SK-N-SH (cell line): Measurements from ENCODE around the gene COL6A6. TPM values are rescaled to one million over a fixed set of nuclear protein-coding genes. Genes with fewer than 3 reads are reported as not detected.

ENCODE experiments used
- CTCF ChIA-PET: fragments of 300-600, 350-600 bp; formaldehyde crosslinking; extraction: SDS; loops from one replicate; lab custom pipeline; 2021; lab: Yijun Ruan, JAX
- POLR2A ChIA-PET: fragments of 350-600 bp; sonication (Branson Sonifier 250); formaldehyde crosslinking; extraction: SDS; loops from one replicate; lab custom pipeline; 2020; ENCODE audit warnings: antibody characterized with exemption, inconsistent platforms; lab: Yijun Ruan, JAX
- DNase-seq: peaks from one replicate; pipeline ENCODE4 v3.0.0; 2012
- H2AFZ ChIP-seq: fragments of 200-600 bp; sonication (generic); 2 replicates; pipeline ENCODE4 v1.8.1; 2016; ENCODE audit warnings: antibody characterized with exemption, mild to moderate bottlenecking, low read depth
- H3F3A ChIP-seq: fragments of 200-600 bp; sonication (generic); replicated peaks from 2 replicates; pipeline ENCODE3; 2016; ENCODE audit warnings: antibody characterized with exemption, mild to moderate bottlenecking; ENCODE audit not compliant: insufficient read depth
- H3K27ac ChIP-seq, 2 experiments: fragments of 200-500 bp in 1 of 2; fragments of 200-600 bp in 1 of 2; sonication (Bioruptor generic) in 1 of 2; sonication (generic), shearing (Covaris generic) in 1 of 2; 2 replicates each; pipeline versions ENCODE4 v1.5.1 to v1.6.1; 2014 to 2016; ENCODE audit warnings: low read depth in 2 of 2, inconsistent platforms in 1 of 2, low read length in 1 of 2, mild to moderate bottlenecking in 1 of 2, mixed read lengths in 1 of 2
- H3K27me3 ChIP-seq: fragments of 200-600 bp; sonication (generic), shearing (Covaris generic); 2 replicates; pipeline ENCODE4 v1.6.1; 2016; ENCODE audit warnings: mixed run types; ENCODE audit not compliant: insufficient read depth
- H3K36me3 ChIP-seq, 2 experiments: fragments of 200-500 bp in 1 of 2; fragments of 200-600 bp in 1 of 2; sonication (Bioruptor generic) in 1 of 2; sonication (generic) in 1 of 2; replicated peaks in 1 of 2; 2 replicates each; pipeline versions ENCODE3 to v1.5.1; 2014 to 2016; ENCODE audit warnings: low read length in 1 of 2, mild to moderate bottlenecking in 1 of 2; ENCODE audit not compliant: insufficient read depth in 2 of 2, control insufficient read depth in 1 of 2
- H3K4me1 ChIP-seq, 2 experiments: fragments of 200-500 bp in 1 of 2; fragments of 200-600 bp in 1 of 2; sonication (Bioruptor generic) in 1 of 2; sonication (generic), shearing (Covaris generic) in 1 of 2; 2 replicates each; pipeline versions ENCODE4 v1.5.1 to v1.6.1; 2014 to 2016; ENCODE audit warnings: low read depth in 1 of 2, low read length in 1 of 2, mixed run types in 1 of 2; ENCODE audit not compliant: insufficient read depth in 2 of 2, control insufficient read depth in 1 of 2
- H3K4me2 ChIP-seq: fragments of 200-600 bp; sonication (generic), shearing (Covaris generic); 2 replicates; pipeline ENCODE4 v1.6.1; 2017; ENCODE audit warnings: mixed run types
- H3K4me3 ChIP-seq, 2 experiments: fragments of 200-500 bp in 1 of 2; fragments of 200-600 bp in 1 of 2; sonication (Bioruptor generic) in 1 of 2; sonication (generic), shearing (Covaris generic) in 1 of 2; 2 replicates each; pipeline versions ENCODE4 v1.5.1 to v1.8.1; 2014 to 2016; ENCODE audit warnings: low read depth in 2 of 2, inconsistent platforms in 1 of 2, low read length in 1 of 2, mild to moderate bottlenecking in 1 of 2, mixed read lengths in 1 of 2, moderate library complexity in 1 of 2
- H3K79me2 ChIP-seq: fragments of 200-600 bp; sonication (generic); 2 replicates; pipeline ENCODE4 v1.8.1; 2017; ENCODE audit warnings: mild to moderate bottlenecking; ENCODE audit not compliant: insufficient read depth
- H3K9ac ChIP-seq: fragments of 200-600 bp; sonication (generic); 2 replicates; pipeline ENCODE4 v1.6.1; 2017; ENCODE audit warnings: mixed run types
- H3K9me2 ChIP-seq: fragments of 200-600 bp; sonication (generic); 2 replicates; pipeline ENCODE4 v1.6.1; 2017; ENCODE audit warnings: mixed run types
- H3K9me3 ChIP-seq: fragments of 200-600 bp; sonication (generic); 2 replicates; pipeline ENCODE4 v1.6.1; 2017; ENCODE audit warnings: mixed run types, mild to moderate bottlenecking, moderate library complexity
- H4K20me1 ChIP-seq: fragments of 200-600 bp; sonication (generic); 2 replicates; pipeline ENCODE4 v1.6.1; 2017; ENCODE audit warnings: mild to moderate bottlenecking, mixed run types; ENCODE audit not compliant: insufficient read depth
- GATA2 ChIP-seq: sonication (generic); formaldehyde crosslinking; IDR thresholded peaks from 2 replicates; pipeline ENCODE4 v1.5.0; 2020; ENCODE audit warnings: mild to moderate bottlenecking, missing genetic modification reagents
- JUND ChIP-seq: IDR thresholded peaks from 2 replicates; pipeline ENCODE4 v1.4.0; 2012
- PBX3 ChIP-seq: IDR thresholded peaks from 2 replicates; pipeline ENCODE4; 2012
- RAD21 ChIP-seq: IDR thresholded peaks from 2 replicates; pipeline ENCODE4 v1.6.1; 2012; ENCODE audit warnings: mild to moderate bottlenecking, low read length
- REST ChIP-seq: IDR thresholded peaks from 2 replicates; pipeline ENCODE4 v1.6.1; 2012; ENCODE audit warnings: mild to moderate bottlenecking, low read depth, low read length, moderate library complexity
- RFX5 ChIP-seq: IDR thresholded peaks from 2 replicates; pipeline ENCODE4 v1.6.1; 2012; ENCODE audit warnings: mild to moderate bottlenecking, improper control_type of control experiment, low read length
- WGBS: methylation state at CpG from one replicate; pipeline ENCODE4 v1.1.6; 2017; ENCODE audit warnings: low lambda C conversion rate; 5-methylcytosine and 5-hydroxymethylcytosine counted together
- polyA plus RNA-seq, 3 experiments: library from polyadenylated mRNA; depleted of rRNA; stranded (reverse); fragments of >200 nt; gene quantifications; 2 replicates each; pipeline ENCODE4 v1.2.3, GENCODE V29; 2012

COL6A6 gene
- polyA plus RNA-seq, 1 of the 3 experiments (the other 2 are of a cell fraction), result not detected

GRCh38 chr3:130557336-130558035 is 40.5 kb downstream of the COL6A6 start:
- CTCF ChIA-PET, result interaction anchor here (1.0 to 1.5 kb wide), 2 partner anchors 18 to 282 kb away, joined by 3 to 4 read pairs; no protein-coding TSS in a partner anchor
- WGBS, result 64% methylated on average over 3 of the region's 3 CpGs

GRCh38 chr3:130558366-130558765 is 41.4 kb downstream of the COL6A6 start:
- no peaks in the 10 kb centered on the region for H4K20me1 ChIP-seq
- CTCF ChIA-PET, result interaction anchor here (1.5 kb wide), 1 partner anchor 19 kb away, joined by 4 read pairs; no protein-coding TSS in a partner anchor

More at GRCh38 chr3:130557336-130558035, 40.5 kb downstream of the COL6A6 start:
- H3K4me3 ChIP-seq, result no peak overlapping the region
- no peaks in the 10 kb centered on the region for H3K27me3 ChIP-seq
- no peaks in the 10 kb centered on the region for H3F3A ChIP-seq
- no peak overlapping the region for H3K9ac ChIP-seq
- H3K9me3 ChIP-seq, result no peaks in the 10 kb centered on the region
- no peak overlapping the region for H3K4me2 ChIP-seq
- no peaks in the 10 kb centered on the region for H3K9me2 ChIP-seq
- H3K27ac ChIP-seq, result no peak overlapping the region
- no peaks in the 10 kb centered on the region for H3K4me1 ChIP-seq
- no peak overlapping the region for H2AFZ ChIP-seq
- no peak for TF ChIP-seq REST
- no peak for TF ChIP-seq RAD21
- TF ChIP-seq RFX5, result no peak
- no peak for TF ChIP-seq JUND
- no peaks in the 10 kb centered on the region for H3K79me2 ChIP-seq
- POLR2A ChIA-PET, result no interaction called here
- H3K36me3 ChIP-seq, result no peaks in the 10 kb centered on the region
- no peaks in the 10 kb centered on the region for H4K20me1 ChIP-seq
- DNase-seq, result no peak

More at GRCh38 chr3:130558366-130558765, 41.4 kb downstream of the COL6A6 start:
- Histone ChIP-seq H3K4me3 (no peak overlapping the region), H3F3A (no peaks in the 10 kb centered on the region), H3K36me3 (no peaks in the 10 kb centered on the region), H3K4me1 (no peaks in the 10 kb centered on the region), H3K79me2 (no peaks in the 10 kb centered on the region), H3K4me2 (no peak overlapping the region), H3K27ac (no peak overlapping the region), H2AFZ (no peak overlapping the region), H3K9me2 (no peaks in the 10 kb centered on the region), H3K27me3 (no peaks in the 10 kb centered on the region), H3K9ac (no peak overlapping the region), H3K9me3 (no peaks in the 10 kb centered on the region)
- no peak for TF ChIP-seq PBX3
- TF ChIP-seq GATA2 (CRISPR knock-in tag), result no peak
- no peak for TF ChIP-seq REST
- no peak for DNase-seq
- POLR2A ChIA-PET, result no interaction called here
- 52% methylated on average over 4 of the region's 4 CpGs for WGBS
